ENCODE data around the gene NBR1.
A peak's percentile ranks its signal among the peaks of the same experiment; 100 is the strongest.
"Not testable (repeated sequence)": the region's sequence is repeated elsewhere in the genome, so short reads cannot be mapped to it uniquely, and the experiment has no call there.

NBR1 gene

DNA sequence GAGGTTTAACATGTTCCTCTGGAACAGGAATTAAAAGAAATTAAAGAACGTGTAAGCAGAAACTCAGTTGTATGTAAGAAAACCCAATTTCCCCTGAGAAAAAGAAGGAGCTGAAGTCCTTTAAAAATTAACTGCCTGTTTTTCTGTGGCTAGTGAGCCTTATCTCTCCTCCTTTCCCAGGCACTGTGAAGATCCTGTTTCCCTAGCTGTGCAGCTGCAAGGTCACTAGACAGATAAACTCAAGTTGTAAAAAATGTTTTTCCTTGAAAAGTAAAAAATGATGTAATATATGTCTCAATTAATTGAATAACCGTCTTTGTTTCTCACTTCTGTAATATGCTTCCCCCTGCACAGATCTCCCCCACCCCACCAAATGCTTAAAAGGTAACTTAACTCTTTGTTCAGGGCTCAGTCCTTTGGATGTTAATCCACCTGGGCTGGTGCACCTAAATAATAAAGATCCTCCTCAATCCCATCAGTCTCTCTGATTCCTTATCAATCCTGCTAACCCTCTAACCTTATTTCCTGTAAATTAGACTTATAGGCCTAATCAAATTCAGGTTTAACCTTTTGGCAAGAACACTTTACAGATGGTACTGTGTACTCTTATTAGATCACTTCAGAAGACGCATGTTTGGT lies 17.7 kb upstream of the NBR1 start:
- not testable (repeated sequence) for DNase-seq (ENCODE audit: extremely low read depth in 1 of 2, low read depth in 1 of 2)

DNA sequence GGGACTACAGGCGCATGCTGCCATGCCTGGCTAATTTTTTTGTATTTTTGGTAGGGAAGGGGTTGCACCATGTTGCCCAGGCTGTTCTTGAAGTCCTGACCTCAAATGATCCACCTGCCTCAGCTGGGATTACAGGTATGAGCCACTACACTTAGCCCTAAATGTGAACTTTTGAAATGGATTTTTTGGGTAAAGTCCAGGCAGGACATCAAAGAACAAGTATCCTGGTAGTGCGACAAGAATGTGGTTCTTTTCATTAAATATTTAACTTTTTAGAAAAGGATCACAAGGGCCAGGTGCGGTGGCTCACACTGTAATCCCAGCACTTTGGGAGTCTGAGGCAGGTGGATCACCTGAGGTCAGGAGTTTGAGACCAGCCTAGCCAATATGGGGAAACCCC lies 15.3 kb upstream of the NBR1 start:
- no peak for DNase-seq (ENCODE audit: extremely low read depth in 1 of 2, low read depth in 1 of 2)

DNA sequence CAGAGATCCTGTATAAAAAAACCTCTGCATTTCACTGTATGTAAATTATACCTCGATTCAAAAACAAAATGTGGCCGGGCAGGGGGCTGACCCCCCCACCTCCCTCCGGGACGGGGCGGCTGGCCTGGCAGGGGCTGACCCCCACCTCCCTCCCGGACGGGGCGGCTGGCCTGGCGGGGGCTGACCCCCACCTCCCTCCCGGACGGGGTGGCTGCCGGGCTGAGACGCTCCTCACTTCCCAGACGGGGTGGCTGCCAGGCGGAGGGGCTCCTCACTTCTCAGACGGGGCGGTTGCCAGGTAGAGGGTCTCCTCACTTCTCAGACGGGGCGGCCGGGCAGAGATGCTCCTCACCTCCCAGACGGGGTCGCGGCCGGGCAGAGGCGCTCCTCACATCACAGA lies 11.8 kb upstream of the NBR1 start:
- DNase-seq (ENCODE audit: extremely low read depth in 1 of 2, low read depth in 1 of 2): not testable (repeated sequence)

DNA sequence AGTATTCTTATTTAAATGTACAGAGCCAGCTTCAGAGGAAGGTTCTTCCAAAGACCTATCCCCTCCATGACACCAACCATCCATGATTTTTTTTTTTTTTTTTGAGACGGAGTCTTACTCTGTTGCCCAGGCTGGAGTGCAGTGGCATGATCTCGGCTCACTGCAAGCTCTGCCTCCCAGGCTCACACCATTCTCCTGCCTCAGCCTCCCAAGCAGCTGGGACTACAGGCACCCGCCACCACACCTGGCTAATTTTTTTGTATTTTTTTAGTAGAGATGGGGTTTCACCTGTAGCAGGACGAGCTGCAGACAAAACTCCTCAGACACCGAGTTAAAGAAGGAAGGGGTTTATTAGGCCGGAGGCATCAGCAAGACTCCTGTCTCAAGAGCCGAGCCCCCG lies 11.1 kb upstream of the NBR1 start:
- not testable (repeated sequence) for DNase-seq (ENCODE audit: extremely low read depth in 1 of 2, low read depth in 1 of 2)

DNA sequence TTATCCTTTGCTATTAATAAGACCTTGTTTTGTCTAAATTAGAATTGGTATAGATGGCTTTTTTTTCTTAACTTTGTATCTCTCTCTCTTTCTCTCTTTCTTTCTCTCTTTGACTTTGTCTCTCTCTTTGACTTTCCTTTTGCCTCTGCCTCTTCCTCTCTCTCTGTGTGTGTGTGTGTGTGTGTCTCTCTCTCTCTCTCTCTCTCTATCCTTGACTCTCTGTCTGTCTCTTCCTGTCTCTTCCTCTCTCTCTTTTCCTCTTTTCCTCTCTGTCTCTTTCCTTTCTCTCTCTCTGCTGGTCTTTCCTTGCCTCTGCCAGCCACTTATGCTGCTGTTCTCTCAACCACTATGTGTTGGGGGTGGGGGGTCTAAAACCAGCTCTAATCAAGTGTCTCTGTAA lies 5.0 kb upstream of the NBR1 start:
- DNase-seq (ENCODE audit: extremely low read depth in 1 of 2, low read depth in 1 of 2): not testable (repeated sequence)

DNA sequence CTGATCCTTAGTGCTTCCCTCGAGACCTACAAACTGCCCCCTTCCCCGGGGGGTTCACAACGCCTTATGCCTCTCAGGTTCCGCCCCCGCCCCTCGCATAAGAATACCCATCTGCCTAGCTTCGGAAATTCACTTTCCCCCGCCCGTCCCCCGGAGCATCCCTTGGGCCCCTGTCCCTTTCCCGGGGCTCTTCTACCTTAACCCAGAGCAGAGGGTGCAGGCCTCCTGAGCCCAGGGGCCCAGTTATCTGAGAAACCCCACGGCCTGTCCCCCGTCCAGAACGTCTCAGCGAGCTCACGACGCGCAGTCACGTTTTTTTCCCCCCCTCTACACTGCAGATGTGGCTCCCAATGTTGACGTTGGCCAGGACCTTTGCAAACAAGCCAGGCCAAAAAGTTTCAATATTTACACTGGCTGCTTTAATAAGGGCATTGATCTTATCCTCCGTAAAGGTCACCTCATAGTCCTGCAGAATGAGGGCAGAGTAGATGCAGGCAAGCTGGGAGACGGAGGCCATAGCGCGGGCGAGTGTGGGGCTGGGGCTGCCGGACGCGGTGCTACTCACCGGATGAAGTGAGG lies 1.4 kb upstream of the NBR1 start:
- DNase-seq (ENCODE audit: extremely low read depth in 1 of 2, low read depth in 1 of 2): peak in 1 of 2 donors; percentile 6

DNA sequence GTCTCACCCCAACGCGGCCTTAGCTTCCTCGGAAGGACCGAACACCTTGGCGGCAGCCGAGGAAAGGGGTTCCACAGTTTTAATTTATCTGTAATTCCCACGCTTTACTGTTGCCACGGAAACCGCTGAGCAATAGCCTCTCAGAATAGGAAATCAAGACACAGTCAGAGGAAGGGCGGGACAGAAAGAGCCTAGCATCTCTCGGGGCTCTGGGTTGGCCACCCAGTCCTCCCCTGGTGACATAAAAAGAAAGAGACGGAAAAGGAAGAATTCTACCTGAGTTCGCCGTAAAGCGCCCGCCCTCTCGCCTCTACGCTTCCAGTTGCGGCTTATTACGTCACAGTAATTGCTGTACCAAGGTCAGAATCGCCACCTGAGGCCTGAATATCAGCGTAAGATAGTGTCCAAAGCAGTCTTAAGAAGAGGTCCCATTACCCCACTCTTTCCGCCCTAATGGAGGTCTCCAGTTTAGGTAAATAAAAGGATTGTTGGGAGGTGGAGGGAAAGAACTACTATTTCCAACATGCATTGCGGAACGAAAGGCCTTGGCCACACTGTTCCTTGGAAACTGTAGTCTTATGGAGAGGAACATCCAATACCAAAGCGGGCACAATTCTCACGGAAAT lies 761 bp upstream of the NBR1 start:
- peak; percentile 67 to 89 for DNase-seq (ENCODE audit: extremely low read depth in 1 of 2, low read depth in 1 of 2)

DNA sequence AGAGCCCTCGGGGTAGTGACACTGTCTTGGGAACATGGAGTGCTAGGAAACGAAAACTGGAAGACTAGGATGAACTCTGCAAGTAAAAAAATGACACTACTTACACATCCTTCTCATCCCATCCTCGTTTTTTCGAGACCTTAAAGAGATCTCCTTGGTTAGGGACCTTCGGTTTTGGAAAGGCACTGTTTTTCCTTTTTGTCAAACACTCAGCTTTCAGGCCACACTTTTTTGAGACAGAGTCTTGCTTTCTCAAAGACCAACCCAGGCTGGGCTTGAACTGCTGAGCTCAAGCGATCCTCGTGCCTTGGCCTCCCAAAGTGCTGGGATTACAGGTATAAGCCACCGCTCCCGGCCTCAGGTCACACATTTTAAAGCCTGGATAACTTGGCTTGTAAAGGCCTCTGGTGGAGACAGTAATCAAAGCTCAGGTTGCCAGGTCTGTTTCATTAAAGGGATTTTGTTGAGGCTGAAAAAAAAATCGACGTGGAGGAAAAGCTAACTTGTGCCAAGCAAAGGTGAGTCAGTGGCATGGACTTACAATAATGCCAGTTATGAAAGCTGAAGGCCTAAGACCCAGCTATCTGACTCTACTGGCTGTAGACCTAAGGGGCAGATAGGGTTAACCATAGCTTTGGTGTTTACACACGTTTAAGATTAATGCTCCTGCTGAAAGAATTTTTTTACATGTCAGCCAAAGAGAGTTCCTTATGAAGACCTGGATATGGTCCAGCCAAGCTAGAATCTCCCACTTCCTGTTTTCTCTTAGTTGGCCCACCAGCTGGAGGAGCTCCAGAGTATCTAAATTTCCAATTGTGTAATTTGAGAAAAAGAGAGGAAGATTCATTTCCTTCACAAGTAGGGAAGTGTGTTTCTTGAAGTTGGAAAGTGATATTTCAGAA lies 823 bp downstream of the NBR1 start:
- DNase-seq (ENCODE audit: extremely low read depth in 1 of 2, low read depth in 1 of 2): no peak

DNA sequence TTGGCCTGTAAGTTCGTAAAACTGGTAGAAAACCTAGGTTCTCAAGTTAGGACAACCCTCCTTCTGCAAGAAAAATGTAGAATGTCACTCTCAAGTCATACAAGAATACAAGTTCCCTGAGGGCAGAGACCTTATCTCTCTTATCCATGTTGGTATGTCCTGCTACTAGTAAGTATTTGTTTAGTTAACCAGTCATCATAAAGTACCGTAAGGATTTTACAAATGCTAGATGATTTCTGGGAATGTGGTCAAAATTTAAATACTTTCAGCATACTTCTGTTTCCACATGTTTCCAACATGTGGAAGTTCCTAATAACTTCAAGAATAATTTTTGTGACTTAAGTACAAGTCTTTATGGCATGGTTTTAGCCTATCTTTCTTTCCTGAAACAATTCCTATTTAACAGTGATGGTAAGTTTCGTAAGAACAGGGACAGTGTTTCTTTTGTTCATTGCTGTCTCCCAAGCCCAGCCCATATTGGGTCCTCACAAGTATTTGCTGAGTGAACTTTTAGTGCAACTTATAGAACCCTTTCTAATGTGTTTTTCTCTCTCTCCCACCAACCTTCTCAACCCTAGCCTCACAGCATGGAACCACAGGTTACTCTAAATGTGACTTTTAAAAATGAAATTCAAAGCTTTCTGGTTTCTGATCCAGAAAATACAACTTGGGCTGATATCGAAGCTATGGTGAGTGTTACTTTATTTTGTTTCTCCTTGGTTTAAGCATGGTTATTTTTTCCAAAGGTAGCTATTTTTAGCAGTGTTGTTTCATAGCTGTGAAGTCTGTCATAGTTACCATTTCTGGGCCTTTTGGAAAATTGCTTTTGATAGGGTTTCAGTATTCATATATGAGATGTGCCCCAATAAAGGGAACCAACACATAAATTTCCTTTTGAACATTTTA lies 4.5 kb downstream of the NBR1 start:
- DNase-seq (ENCODE audit: extremely low read depth in 1 of 2, low read depth in 1 of 2): no peak

DNA sequence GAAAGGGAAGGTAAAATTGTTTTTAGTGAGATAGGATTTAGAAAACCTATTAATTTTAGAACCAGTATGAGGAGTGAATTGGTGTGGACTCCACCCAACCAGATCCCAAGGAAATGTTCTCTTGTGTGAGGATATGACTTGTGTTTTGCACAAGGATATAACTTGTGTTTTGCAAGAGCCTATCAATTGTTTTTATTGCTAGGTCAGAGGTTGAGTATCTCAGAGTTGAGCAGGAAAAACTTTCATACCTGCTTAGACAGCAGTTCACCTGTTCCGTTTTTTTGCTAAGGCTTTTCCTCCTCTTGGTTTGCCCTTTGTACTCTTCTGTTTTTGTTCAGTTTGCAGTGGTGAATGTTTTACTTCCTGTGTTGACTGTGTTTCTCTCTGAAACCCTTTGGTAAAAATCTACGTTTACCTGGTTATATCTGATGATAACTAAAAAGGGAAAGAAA lies 5.1 kb downstream of the NBR1 start:
- no peak for DNase-seq (ENCODE audit: extremely low read depth in 1 of 2, low read depth in 1 of 2)

DNA sequence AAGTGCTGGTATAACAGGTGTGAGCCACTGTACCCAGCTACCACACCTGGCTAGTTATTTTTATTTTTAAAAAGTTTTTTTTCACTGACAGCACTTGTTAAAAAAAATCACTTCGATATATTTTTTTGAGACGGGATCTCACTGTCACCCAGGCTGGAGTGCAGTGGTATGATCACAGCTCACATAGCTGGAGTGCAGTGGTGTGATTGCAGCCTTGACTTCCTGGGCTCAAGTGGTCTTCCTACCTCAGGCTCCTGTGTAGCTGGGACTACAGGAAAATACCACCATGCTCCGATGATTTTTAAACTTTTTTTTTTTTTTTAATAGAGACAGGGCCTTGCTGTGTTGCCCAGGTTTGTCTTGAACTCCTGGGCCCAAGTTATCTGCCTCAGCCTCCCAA lies 12.9 kb downstream of the NBR1 start:
- no peak for DNase-seq (ENCODE audit: extremely low read depth in 1 of 2, low read depth in 1 of 2)

DNA sequence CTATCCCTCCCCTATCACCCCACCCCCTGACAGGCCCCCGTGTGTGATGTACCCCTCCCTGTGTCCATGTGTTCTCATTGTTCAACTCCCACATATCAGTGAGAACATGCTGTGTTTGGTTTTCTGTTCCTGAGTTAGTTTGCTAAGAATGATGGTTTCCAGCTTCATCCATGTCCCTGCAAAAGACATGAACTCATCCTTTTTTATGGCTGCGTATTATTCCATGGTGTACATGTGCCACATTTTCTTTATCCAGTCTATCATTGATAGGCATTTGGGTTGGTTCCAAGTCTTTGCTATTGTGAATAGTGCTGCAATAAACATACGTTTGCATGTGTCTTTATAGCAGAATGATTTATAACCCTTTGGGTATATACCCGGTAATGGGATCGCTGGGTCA lies 15.6 kb downstream of the NBR1 start:
- not testable (repeated sequence) for DNase-seq (ENCODE audit: extremely low read depth in 1 of 2, low read depth in 1 of 2)

DNA sequence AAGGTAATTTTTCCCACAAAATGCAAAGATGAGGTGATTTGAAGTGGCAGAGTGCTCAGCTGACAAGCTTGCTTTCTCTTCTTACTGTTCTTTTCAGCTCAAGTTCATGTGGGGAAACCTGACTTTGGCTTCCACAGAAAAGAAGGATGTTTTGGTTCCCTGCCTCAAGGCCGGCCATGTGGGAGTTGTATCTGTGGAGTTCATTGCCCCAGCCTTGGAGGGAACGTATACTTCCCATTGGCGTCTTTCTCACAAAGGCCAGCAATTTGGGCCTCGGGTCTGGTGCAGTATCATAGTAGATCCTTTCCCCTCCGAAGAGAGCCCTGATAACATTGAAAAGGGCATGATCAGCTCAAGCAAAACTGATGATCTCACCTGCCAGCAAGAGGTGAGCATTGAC lies 22.2 kb downstream of the NBR1 start:
- no peak for DNase-seq (ENCODE audit: extremely low read depth in 1 of 2, low read depth in 1 of 2)

DNA sequence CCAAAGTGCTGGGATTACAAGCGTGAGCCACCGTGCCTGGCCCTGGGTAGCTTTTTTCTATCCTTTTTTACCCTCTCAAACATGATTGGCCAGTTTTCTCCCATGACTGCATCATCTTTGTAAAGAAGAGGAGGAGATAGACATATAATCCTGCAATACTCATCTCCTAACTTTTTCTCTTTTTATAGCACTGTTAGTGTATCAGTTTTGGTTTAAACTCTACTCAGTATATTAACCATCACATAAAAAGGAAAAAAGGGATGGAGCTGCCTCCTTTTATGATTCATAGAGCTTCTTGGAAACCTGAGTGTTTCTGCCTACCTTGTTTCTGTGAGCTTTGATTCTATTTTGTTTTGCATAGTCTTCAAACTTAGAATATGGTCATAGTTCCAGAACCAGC lies 28.6 kb downstream of the NBR1 start:
- DNase-seq (ENCODE audit: extremely low read depth in 1 of 2, low read depth in 1 of 2): no peak

DNA sequence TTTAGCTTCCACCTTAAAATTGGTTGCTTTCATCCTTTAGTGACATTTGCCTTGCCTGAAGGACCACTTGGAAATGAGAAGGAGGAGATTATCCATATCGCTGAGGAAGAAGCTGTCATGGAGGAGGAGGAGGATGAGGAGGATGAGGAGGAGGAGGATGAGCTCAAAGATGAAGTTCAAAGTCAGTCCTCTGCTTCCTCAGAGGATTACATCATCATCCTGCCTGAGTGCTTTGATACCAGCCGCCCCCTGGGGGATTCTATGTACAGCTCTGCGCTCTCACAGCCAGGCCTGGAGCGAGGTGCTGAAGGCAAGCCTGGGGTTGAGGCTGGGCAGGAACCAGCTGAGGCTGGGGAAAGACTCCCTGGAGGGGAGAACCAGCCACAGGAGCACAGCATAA lies 29.1 kb downstream of the NBR1 start:
- peak in 1 of 2 donors; percentile 9 for DNase-seq (ENCODE audit: extremely low read depth in 1 of 2, low read depth in 1 of 2)

DNA sequence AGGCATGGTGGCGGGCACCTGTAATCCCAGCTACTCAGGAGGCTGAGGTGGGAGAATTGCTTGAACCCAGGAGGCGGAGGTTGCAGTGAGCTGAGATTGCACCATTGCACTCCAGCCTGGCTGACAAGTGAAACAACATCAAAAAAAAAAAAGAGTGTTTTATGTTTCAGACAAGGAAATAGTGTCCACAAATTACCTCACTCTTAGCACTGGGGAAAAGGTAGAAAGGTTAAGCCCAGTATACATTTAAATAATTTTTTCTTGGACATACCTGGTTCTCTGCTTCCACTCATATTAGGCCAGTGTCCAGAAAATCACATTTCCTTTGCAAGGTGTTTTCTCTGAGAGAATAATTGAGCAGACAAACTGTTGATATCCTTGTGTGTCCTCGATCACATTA lies 32.0 kb downstream of the NBR1 start:
- DNase-seq (ENCODE audit: extremely low read depth in 1 of 2, low read depth in 1 of 2): not testable (repeated sequence)

DNA sequence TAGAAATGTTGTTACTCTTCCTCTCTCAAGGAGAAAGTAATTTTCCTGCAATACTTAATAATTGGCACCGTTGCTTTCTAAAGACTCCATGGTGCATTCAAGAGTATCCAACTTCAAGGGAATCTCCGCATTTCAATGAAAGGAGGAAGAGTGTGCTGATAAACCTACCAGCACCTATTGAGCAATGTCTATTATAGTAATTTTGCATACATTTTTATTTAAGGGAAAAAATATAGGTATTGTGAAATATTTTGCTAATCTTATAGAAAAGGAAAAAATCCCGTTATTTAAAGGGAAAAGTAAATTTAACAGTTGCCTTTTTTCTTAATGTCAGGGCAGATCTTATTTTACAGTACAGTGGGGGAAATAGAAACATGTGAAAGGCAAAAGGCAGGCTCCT lies 39.6 kb downstream of the NBR1 start:
- DNase-seq (ENCODE audit: extremely low read depth in 1 of 2, low read depth in 1 of 2): no peak

DNA sequence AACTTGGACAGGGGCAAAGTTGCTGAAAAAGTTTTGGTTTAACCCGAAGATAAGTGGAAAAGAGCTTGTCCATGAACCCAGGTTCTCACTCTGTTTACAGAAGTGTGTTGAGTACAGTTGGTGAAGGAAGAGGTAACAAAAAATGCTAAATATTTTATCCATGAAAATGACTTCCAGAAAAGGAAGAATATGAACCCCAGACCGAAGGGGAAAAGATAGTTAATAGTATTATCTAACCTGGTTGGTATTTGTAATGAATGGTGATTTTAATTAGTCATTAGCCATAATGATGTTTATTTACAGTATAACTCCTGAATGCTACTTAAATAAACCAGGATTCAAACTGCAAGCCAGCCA lies 40.1 kb downstream of the NBR1 start:
- no peak for DNase-seq (ENCODE audit: extremely low read depth in 1 of 2, low read depth in 1 of 2)

DNA sequence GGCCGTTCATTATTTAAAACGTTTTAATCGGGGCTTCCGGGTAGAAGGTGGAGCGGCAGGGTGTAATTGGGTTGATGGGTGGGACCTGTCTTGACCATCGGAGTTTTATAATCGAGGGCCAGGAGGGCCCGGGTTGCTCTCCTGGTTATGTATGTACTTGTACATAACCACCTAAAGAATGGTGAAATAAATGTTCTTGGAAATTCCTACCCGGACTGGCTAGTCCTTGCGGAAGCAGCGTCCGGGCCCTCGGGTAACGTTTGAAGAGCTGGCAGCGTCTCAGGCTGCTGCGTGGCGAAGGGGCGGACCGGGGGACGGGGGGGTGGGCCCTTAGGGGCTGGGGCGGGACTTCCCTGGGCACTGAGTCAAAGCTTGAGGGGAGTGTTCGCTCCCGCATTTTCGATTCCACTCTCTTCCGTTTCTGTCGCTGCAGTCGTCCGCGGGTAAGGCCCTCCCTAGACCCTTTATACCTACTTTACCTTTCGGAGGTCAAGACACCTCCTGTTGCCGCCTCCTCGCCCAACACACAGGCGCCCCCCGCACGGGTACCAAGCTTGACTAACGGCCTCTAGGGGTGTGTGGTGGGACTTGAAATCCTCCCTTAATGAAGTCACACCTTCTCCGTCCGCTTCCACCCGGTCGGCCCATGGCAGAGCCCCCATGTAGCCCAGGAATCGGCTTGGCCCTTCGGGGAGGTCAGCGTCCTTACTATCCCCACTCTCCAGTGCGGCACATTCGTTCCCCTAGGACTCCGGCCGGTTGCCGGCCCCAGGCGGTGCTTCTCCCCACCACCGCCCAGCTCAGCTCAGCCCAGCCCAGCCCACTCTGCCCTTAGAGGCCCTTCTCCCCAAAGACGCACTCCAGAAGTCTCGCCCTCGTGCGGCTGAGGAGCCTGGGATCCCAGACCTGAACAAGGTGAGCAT lies 40.7 kb downstream of the NBR1 start, which contains the start of gene TMEM106A:
Gene TMEM106A, plus strand, starts transcription at position 396 of the 923 bp plus-strand sequence. CDS start 1,167 bp downstream, outside the sequence.
- DNase-seq (ENCODE audit: extremely low read depth in 1 of 2, low read depth in 1 of 2): peak; percentile 59 to 60
